ENCODE data around the gene CD248. TPM values are rescaled to one million over a fixed set of nuclear protein-coding genes. Genes with fewer than 3 reads are reported as not detected.

Gene CD248
- total RNA-seq, 1 donor from 2014 or later, result 31.9 TPM

GRCh38 chr11:66294626-66295620, 21.9 kb downstream of the CD248 start:
- no peak for DNase-seq (ENCODE audit: extremely low spot score, unreplicated experiment)
- Mint-ChIP-seq H3K27ac (no peak overlapping the region), H3K4me3 (no peak overlapping the region), H3K9me3 (no peaks in the 10 kb centered on the region), H3K27me3 (peaks cover 53% of the 10 kb centered on the region), H3K4me1 (ENCODE audit: unreplicated experiment) (peaks cover 9% of the 10 kb centered on the region), H3K36me3 (no peaks in the 10 kb centered on the region)
- TF ChIP-seq CTCF (conservative IDR thresholded peaks at IDR 0.05), result no peak

DNA sequence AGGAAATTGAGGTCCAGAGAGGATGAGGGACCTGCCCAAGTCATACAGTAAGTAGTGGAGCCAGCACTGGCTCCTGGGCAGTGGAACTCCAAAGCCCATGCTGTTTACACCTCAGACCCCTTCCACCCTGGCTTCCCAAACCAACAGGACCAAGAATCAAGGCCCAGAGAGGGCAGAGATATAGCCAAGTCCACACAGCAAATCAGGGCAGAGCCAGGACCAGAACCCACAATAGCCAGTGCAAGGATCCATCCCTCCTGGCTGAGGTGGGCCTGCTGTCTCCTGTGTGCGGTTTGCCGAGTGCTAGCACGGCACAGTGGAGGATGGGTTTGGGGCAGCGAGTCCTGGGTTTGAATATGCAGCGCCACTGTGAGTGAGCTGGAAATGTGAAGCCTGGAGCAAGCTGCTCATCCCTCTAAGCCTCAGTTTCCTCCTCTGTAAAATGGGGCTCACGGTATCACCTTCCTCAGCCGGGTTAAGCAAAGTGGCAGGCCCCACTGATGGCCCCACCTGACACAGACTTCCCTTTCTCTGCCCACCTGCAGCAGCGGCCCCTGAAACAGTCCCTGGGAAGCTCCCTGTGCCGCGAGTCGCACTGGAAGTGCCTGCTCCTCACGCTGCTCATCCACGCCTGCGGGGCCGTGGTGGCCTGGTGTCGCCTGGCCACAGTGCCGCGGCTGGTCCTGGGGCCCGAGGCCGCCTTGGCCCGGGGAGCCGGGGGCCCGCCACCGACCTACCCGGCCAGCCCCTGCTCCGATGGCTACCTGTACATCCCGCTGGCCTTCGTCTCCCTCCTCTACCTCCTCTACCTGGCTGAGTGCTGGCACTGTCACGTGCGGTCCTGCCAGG, 22.8 kb downstream of the CD248 start:
- no peak for TF ChIP-seq CTCF (conservative IDR thresholded peaks at IDR 0.05)
- Mint-ChIP-seq H3K4me1 (ENCODE audit: unreplicated experiment) (peaks cover 18% of the 10 kb centered on the region), H3K4me3 (peak overlapping the region; percentile 37), H3K9me3 (no peaks in the 10 kb centered on the region), H3K27ac (no peak overlapping the region), H3K36me3 (peaks cover 3% of the 10 kb centered on the region), H3K27me3 (peaks cover 56% of the 10 kb centered on the region)
- DNase-seq (ENCODE audit: extremely low spot score, unreplicated experiment), result no peak

- Mint-ChIP-seq H3K27me3 (peaks cover 57% of the 10 kb centered on the region), H3K4me3 (peak overlapping the region; percentile 37), H3K9me3 (no peaks in the 10 kb centered on the region), H3K27ac (no peak overlapping the region), H3K36me3 (peaks cover 3% of the 10 kb centered on the region), H3K4me1 (ENCODE audit: unreplicated experiment) (peaks cover 18% of the 10 kb centered on the region)
- TF ChIP-seq CTCF (conservative IDR thresholded peaks at IDR 0.05), result no peak
- no peak for DNase-seq (ENCODE audit: extremely low spot score, unreplicated experiment)
Observed at GRCh38 chr11:66293352-66293751, 23.5 kb downstream of the CD248 start.

- Mint-ChIP-seq H3K36me3 (peaks cover 3% of the 10 kb centered on the region), H3K4me1 (ENCODE audit: unreplicated experiment) (peaks cover 18% of the 10 kb centered on the region), H3K4me3 (peak overlapping the region; percentile 76), H3K27me3 (peaks cover 53% of the 10 kb centered on the region), H3K27ac (no peak overlapping the region), H3K9me3 (no peaks in the 10 kb centered on the region)
- DNase-seq (ENCODE audit: extremely low spot score, unreplicated experiment), result no peak
- TF ChIP-seq CTCF (conservative IDR thresholded peaks at IDR 0.05), result no peak
Observed at GRCh38 chr11:66292543-66293332, 24.1 kb downstream of the CD248 start.

All from type B pancreatic cell (in vitro differentiated cells).